Omental fat pad (tissue), 4 donors: ENCODE results near the gene ZNF536. TPM values are rescaled to one million over a fixed set of nuclear protein-coding genes. Genes with fewer than 3 reads are reported as not detected.

Experiments
- ATAC-seq: fragments of 150-250 bp; one replicate; pipeline ENCODE4 v1.9.1; 2016; ENCODE audit warnings: mild to moderate bottlenecking, moderate library complexity; ENCODE audit not compliant: low FRiP score
- DNase-seq: peaks from one replicate; pipeline ENCODE4 v3.0.0-alpha.2; 2019; ENCODE audit warnings: low spot score
- CTCF ChIP-seq, 3 donors: fragments of 450-650 bp; IDR thresholded peaks; one replicate each; pipeline ENCODE4 v1.5.1; 2016 to 2017; ENCODE audit warnings: antibody characterized with exemption in 3 of 3, mild to moderate bottlenecking in 3 of 3, moderate library complexity in 2 of 3
- total RNA-seq, 4 donors: library from RNA; depleted of rRNA; stranded (reverse); fragments of >200 nt; gene quantifications; one replicate each; pipeline ENCODE4 v1.1.0, GENCODE V29; 2016

Gene ZNF536
- total RNA-seq, 4 donors from 2014 or later = 0.09 to 1.1 TPM; not detected in 2

DNA sequence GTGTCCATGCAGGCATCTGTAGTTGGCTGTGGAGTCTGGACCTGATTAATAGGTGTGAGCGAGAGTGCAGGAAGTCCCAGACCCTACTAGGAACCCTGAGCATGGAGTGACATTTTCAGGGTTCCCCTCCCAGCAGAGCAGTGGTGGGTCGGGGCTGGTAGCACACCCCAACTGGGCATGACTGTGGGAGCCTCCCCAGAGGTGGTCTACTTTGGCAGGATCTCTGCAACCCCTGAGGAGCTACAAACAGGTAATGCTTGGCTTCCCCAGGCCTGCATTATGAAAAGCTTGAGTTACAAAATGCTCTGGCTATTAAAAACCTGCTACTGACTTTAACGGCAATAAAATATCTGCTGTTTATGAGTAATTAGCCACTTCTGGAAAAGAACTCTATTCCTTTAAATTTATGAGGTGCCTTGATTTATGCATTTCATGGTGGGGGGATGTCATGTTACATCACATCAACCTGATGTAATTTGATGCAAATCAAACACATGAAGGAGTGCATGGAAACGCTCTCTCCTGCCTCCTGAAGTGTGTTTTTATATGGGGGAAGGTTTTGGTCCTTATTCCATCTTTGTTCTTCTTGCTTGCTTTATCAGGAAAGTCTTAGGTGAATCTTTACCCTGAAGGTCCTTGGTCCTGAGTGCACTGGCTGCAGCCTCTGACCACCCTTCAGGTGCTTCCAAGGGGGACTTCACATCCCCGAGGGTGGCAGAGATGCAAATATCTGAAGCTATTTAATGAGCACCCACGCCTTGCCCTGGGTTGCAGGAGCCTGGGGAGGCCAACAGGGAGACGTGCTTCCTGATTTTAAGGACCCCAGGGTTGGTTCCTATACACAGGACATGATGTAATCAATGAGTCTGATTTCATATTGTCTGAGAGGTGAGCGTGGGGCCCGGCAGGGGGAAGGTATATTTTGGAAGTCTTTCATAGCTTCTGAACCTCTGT, 54.0 kb downstream of the ZNF536 start:
- TF ChIP-seq CTCF (IDR thresholded peaks at IDR 0.05) = no peak
- DNase-seq (no peak), ATAC-seq (no peak)

GRCh38 chr19:30426864-30427263, 54.7 kb downstream of the ZNF536 start:
- ATAC-seq (no peak), DNase-seq (no peak)
- no peak for TF ChIP-seq CTCF (IDR thresholded peaks at IDR 0.05)

DNA sequence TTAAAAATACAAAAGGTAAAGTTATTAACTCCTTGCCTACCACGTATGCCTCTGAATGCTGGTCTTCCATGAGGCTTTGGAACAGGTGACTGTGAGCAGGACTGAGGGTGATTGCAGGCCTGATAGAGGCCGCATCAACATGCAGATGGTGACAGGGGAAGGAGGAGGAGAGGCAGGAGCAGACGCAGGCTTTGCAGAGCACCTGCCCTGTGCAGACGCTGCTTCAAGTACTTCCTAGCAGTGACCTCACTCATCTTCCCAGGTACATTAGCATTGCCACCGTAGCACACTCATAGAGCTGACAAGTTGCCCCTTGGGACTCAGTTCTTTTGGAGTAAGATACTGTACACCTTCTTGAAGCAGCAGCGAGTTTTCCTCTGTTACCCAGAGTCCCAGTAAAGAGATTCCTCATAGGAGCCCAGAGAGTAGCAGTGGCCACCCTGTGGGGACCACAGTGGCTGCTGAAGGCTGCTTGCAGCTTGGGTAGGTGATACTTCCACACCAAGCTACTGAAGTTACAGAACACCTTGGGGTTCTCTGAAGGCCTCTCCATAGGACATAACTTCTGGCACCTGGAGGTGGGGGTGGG, 56.0 kb downstream of the ZNF536 start:
- DNase-seq (no peak), ATAC-seq (no peak)
- TF ChIP-seq CTCF (IDR thresholded peaks at IDR 0.05) = no peak

DNA sequence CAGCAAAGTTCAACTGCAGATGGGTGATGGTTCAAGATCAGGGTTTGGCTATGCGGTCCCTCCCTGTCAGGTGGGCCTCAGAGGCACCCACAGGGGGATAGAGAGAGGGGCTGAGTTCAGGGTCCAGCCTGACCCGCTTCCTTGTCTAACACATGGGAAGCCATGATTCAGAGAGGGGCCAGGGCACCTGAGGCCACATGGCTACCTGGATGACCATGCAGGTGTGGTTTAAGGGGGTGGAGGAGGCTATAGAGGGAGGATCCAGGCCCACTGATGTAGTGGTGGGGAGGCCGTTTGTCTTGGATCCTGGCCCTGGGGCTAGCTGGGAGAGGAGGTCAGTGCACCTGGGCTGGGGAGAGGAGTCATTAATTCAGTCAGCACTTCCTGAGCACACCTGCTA, 56.7 kb downstream of the ZNF536 start:
- TF ChIP-seq CTCF (IDR thresholded peaks at IDR 0.05) = no peak
- DNase-seq (no peak), ATAC-seq (no peak)

- TF ChIP-seq CTCF (IDR thresholded peaks at IDR 0.05) = no peak
- ATAC-seq (no peak), DNase-seq (no peak)
Observed at GRCh38 chr19:30430206-30430734, 58.1 kb downstream of the ZNF536 start.

GRCh38 chr19:30431591-30431990, 59.4 kb downstream of the ZNF536 start:
- ATAC-seq (no peak), DNase-seq (no peak)
- no peak for TF ChIP-seq CTCF (IDR thresholded peaks at IDR 0.05)
